Thyroid gland (tissue), 4 donors: Measurements from ENCODE around the gene MACROD1. TPM values are rescaled to one million over a fixed set of nuclear protein-coding genes. Genes with fewer than 3 reads are reported as not detected.

Source experiments
- DNase-seq, 2 donors: peaks; one replicate each; pipeline ENCODE4 v3.0.0-alpha.2; 2019
- H3K27ac ChIP-seq, 3 donors: fragments of 200-600 bp; sonication (generic); 1 replicate in 2 of 3; 2 replicates in 1 of 3; pipeline ENCODE4 v1.5.1; 2016 to 2019; ENCODE audit warnings: mild to moderate bottlenecking in 1 of 3, moderate library complexity in 1 of 3
- H3K27me3 ChIP-seq: fragments of 200-600 bp; sonication (generic); one replicate; pipeline ENCODE4 v1.5.1; 2019
- H3K36me3 ChIP-seq, 2 donors: fragments of 200-600 bp; sonication (generic); one replicate each; pipeline ENCODE4 v1.5.1; 2016 to 2019
- H3K4me1 ChIP-seq, 2 donors: fragments of 200-600 bp; sonication (generic); one replicate each; pipeline ENCODE4 v1.5.1; 2017 to 2019
- H3K4me3 ChIP-seq, 3 donors: fragments of 200-600 bp; sonication (generic); replicated peaks in 1 of 3; 1 replicate in 2 of 3; 2 replicates in 1 of 3; pipeline ENCODE4 v1.5.1; 2016; ENCODE audit warnings: mild to moderate bottlenecking in 1 of 3
- H3K9me3 ChIP-seq: fragments of 200-600 bp; sonication (generic); one replicate; pipeline ENCODE4 v1.5.1; 2017
- CTCF ChIP-seq, 6 experiments: fragments of 200-600 bp in 3 of 6; fragments of 450-650 bp in 3 of 6; sonication (generic) in 3 of 6; IDR thresholded peaks; one replicate each; pipeline ENCODE4 v1.5.1; 2016 to 2019; ENCODE audit warnings: antibody characterized with exemption in 6 of 6, mild to moderate bottlenecking in 2 of 6, inconsistent platforms in 1 of 6, moderate library complexity in 1 of 6
- POLR2A ChIP-seq, 2 donors: fragments of 450-650 bp; IDR thresholded peaks; one replicate each; pipeline ENCODE4 v1.6.1; 2017; ENCODE audit warnings: antibody characterized with exemption in 2 of 2, mild to moderate bottlenecking in 2 of 2, moderate library complexity in 1 of 2
- WGBS, 2 donors: methylation state at CpG; one replicate each; pipeline ENCODE4 v1.1.5; 2017; 5-methylcytosine and 5-hydroxymethylcytosine counted together
- intact Hi-C: fragments of 100-400 bp; cut with DNase I; formaldehyde crosslinking; loops from one replicate; pipeline ENCODE4 v1.15.1; 2023
- total RNA-seq, 4 donors: library from RNA; depleted of rRNA; stranded (reverse); fragments of >200 nt; gene quantifications; one replicate each; pipeline ENCODE4 v1.2.3, GENCODE V29; 2016

Gene MACROD1
- total RNA-seq, 4 donors from 2014 or later, result 62.5 to 89.5 (median 70.0) TPM

- peak overlapping the region; percentile 60 to 99 (median 98) for H3K27ac ChIP-seq
- 0 to 2% methylated on average over 17 to 24 of the region's 52 CpGs for WGBS, 2 donors
- DNase-seq, result peak; percentile 91 to 93
- H3K9me3 ChIP-seq, result no peaks in the 10 kb centered on the region
- intact Hi-C loops, result no loop called here
- TF ChIP-seq POLR2A (IDR thresholded peaks at IDR 0.05) (peak; percentile 96 to 100), CTCF (IDR thresholded peaks at IDR 0.05) (peak in 4 of 6 experiments; percentile 41 to 68 (median 54))
- no peaks in the 10 kb centered on the region for H3K36me3 ChIP-seq
- peak overlapping the region; percentile 17 to 55 (median 53) for H3K4me3 ChIP-seq
- H3K27me3 ChIP-seq, result no peaks in the 10 kb centered on the region
- H3K4me1 ChIP-seq, result peaks cover 40 to 61% of the 10 kb centered on the region in 2 donors
Observed at GRCh38 chr11:64185175-64185692, 19.3 kb upstream of the MACROD1 start.

DNA sequence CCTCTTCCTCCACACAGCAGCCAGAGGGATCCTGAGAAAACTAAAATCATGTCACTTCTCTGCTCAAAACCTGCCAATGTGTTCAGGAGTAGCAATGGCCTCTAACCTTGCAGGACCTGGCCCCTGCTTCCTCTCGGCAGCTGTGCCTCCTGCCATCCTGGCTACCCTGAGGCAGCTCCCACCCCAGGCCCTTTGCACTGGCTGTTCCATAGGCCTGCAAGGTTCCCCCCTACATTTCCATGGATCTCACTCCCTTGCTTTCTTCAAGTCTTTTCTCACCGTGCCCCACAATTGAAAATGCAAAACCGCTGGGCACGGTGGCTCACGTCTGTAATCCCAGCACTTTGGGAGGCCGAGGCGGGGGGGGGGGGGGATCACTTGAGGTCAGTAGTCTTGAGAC lies 18.0 kb upstream of the MACROD1 start:
- TF ChIP-seq CTCF (IDR thresholded peaks at IDR 0.05), result no peak
- TF ChIP-seq POLR2A (IDR thresholded peaks at IDR 0.05), result no peak
- intact Hi-C loops, result no loop called here
- WGBS, 2 donors, result 86 to 92% methylated on average over 7 of the region's 7 CpGs
- no peaks in the 10 kb centered on the region for H3K27me3 ChIP-seq
- no peak for DNase-seq
- H3K4me3 ChIP-seq, result no peak overlapping the region
- H3K9me3 ChIP-seq, result no peaks in the 10 kb centered on the region
- H3K27ac ChIP-seq, result peak overlapping the region in 2 of 3 donors; percentile 98 to 99
- no peaks in the 10 kb centered on the region for H3K36me3 ChIP-seq
- H3K4me1 ChIP-seq, result peaks cover 35 to 49% of the 10 kb centered on the region in 2 donors

DNA sequence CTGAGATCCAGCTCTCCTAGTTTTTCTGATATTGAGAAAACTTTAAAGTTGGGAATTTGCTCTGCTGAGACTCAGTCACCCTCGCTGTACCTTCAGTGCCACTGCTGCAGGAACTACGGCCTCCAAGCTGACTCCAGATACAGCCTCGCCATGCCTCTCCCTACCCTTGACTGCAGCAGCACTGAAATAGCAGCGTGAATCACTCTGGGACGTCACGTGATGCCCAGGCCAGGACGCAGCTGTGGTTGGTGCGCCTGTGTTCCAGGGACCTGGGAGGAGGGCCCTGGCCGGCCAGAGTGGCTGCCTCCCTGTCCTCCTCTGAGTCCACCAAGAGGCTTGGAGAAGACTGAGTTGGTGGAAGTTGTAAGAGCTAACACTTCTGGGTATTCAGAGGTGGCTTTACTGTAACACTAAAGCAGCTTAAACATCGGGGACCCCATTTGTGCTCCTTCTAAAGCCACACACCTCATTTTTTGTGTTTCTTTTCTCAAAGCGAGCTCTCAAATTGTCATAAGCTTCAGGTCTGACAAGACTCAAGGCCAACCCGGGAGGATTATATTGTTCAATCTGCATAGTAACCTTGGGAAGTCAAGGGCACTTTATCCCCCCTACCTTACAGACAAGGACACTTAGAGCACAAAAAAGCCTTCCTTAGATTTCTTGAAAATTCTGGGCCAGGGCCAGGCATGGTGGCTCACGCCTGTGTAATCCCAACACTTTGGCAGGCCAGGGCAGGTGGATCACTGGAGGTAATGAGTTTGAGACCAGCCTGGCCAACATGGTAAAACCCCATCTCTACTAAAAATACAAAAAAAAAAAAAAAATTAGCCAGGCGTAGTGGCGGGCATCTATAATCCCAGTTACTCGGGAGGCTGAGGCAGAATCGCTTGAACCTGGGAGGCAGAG lies 15.8 kb upstream of the MACROD1 start:
- Histone ChIP-seq H3K27ac (peak overlapping the region; percentile 17 to 87 (median 63)), H3K36me3 (no peaks in the 10 kb centered on the region), H3K4me1 (peaks cover 35 to 43% of the 10 kb centered on the region in 2 donors), H3K4me3 (no peak overlapping the region), H3K27me3 (no peaks in the 10 kb centered on the region), H3K9me3 (no peaks in the 10 kb centered on the region)
- TF ChIP-seq POLR2A (IDR thresholded peaks at IDR 0.05) (peak in 1 of 2 donors; percentile 88), CTCF (IDR thresholded peaks at IDR 0.05) (no peak)
- 36 to 37% methylated on average over 15 to 17 of the region's 17 CpGs for WGBS, 2 donors
- intact Hi-C loops, result no loop called here
- DNase-seq, result peak; percentile 94

DNA sequence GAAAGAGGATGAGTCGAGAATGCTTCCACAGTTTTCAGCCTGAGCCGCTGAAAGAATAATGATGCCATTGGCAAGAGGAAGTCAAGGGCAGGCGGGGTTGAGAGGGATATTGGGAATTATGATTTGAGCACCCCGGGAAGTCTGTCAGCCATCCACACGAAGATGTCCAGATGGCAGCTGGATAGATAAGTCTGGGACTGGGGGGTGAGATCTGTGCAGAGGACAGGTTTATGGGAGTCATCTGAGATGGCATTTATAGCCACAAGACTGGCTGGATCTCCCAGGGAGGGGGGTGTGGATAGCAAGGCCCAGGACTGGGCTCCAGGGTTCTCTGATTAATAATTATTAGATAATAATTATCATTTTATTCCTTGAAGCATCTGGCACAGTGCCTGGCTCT lies 15.0 kb upstream of the MACROD1 start:
- Histone ChIP-seq H3K9me3 (no peaks in the 10 kb centered on the region), H3K36me3 (no peaks in the 10 kb centered on the region), H3K4me3 (no peak overlapping the region), H3K27me3 (no peaks in the 10 kb centered on the region), H3K4me1 (peaks cover 35 to 43% of the 10 kb centered on the region in 2 donors), H3K27ac (peak overlapping the region; percentile 17 to 87 (median 63))
- intact Hi-C loops, result no loop called here
- TF ChIP-seq POLR2A (IDR thresholded peaks at IDR 0.05), result no peak
- no peak for TF ChIP-seq CTCF (IDR thresholded peaks at IDR 0.05)
- 84 to 86% methylated on average over 5 of the region's 5 CpGs for WGBS, 2 donors
- no peak for DNase-seq
